GM13976 (cell line): ENCODE results near the gene SMAD5.

Source experiments
- DNase-seq: peaks from one replicate; pipeline ENCODE4 v3.0.0; 2012; ENCODE audit warnings: low spot score
- CTCF ChIP-seq: IDR thresholded peaks from 2 replicates; pipeline ENCODE4 v1.5.1; 2012; ENCODE audit warnings: borderline replicate concordance, mild to moderate bottlenecking; ENCODE audit not compliant: insufficient read depth; ENCODE audit errors: extremely low read depth, missing control alignments, control extremely low read depth
- in situ Hi-C: fragments of 300-500 bp; cut with MboI; formaldehyde crosslinking; loops from one replicate; pipeline ENCODE4 v1.12.0; 2022; ENCODE audit warnings: low sequenced_read_pairs, mixed read lengths, inconsistent platforms; ENCODE audit not compliant: unreplicated experiment

Gene SMAD5

GRCh38 chr5:136114414-136115125, 18.1 kb upstream of the SMAD5 start:
- DNase-seq: no peak
- in situ Hi-C loops: no loop called here
- TF ChIP-seq CTCF: no peak

- no peak for DNase-seq
- in situ Hi-C loops: no loop called here
- TF ChIP-seq CTCF: no peak
Observed at GRCh38 chr5:136115183-136115865, 17.3 kb upstream of the SMAD5 start.

GRCh38 chr5:136120529-136120928, 12.1 kb upstream of the SMAD5 start:
- no peak for DNase-seq
- TF ChIP-seq CTCF: no peak
- in situ Hi-C loops: no loop called here

GRCh38 chr5:136123236-136123768, 9.3 kb upstream of the SMAD5 start:
- in situ Hi-C loops: no loop called here
- no peak for TF ChIP-seq CTCF
- DNase-seq: no peak

- no peak for DNase-seq
- in situ Hi-C loops: no loop called here
- TF ChIP-seq CTCF: no peak
Observed at GRCh38 chr5:136127560-136127959, 5.1 kb upstream of the SMAD5 start.

GRCh38 chr5:136128481-136128880, 4.2 kb upstream of the SMAD5 start:
- in situ Hi-C loops: no loop called here
- no peak for DNase-seq
- TF ChIP-seq CTCF: no peak
